ENCODE data around the gene COMT. TPM values are rescaled to one million over a fixed set of nuclear protein-coding genes. Genes with fewer than 3 reads are reported as not detected.

COMT gene
- total RNA-seq (10 to 100 TPM; 40.7 to 43.0 TPM), polyA plus RNA-seq (10 to 100 TPM; 92.1 to 97.2 (median 92.6) TPM), total RNA-seq (17.7 to 51.4 (median 34.9) reads per million in 6 experiments)

- Mint-ChIP-seq H3K4me1 (peaks cover 21 to 58% (median 42%) of the 10 kb centered on the region in 4 donors), H3K9me3 (peaks cover 2 to 17% (median 5%) of the 10 kb centered on the region in 9 donors), H3K27me3 (no peaks in the 10 kb centered on the region), H3K4me3 (peak within 1 kb of the TSS; percentile 89 to 98 (median 92)), H3K36me3 (peaks cover 12 to 15% (median 14%) of the 10 kb centered on the region in 3 donors), H3K27ac (peak within 1 kb of the TSS; percentile 91 to 98 (median 96))
- peak; percentile 43 to 85 (median 68) for DNase-seq
- ATAC-seq, result peak; percentile 90 to 91
- POLR2A ChIA-PET, result interaction anchor here (0.7 to 1.3 kb wide), 7 partner anchors 38 to 381 kb away, joined by 3 to 7 read pairs (median 3); partner anchors contain the start of gene TANGO2
These were observed at the start of gene COMT, which contains the start of gene TXNRD2 for GRCh38 chr22:19941365-19942082. Gene COMT (plus strand): TSS chr22:19941772. CDS start chr22:19962527, 20,755 bp downstream. Gene TXNRD2 (minus strand): TSS chr22:19941818. CDS start chr22:19941803, 15 bp downstream.

- ATAC-seq (peak; percentile 34 to 52), DNase-seq (peak; percentile 32 to 69 (median 50))
- H3K4me1 Mint-ChIP-seq, result peaks cover 36 to 92% (median 84%) of the 10 kb centered on the region in 4 donors
- peaks cover 0 to 2% (median 0%) of the 10 kb centered on the region in 3 donors for H3K36me3 Mint-ChIP-seq
- peak overlapping the region; percentile 78 to 91 (median 86) for H3K4me3 Mint-ChIP-seq
- POLR2A ChIA-PET, result interaction anchor here (0.6 to 6.7 kb wide), 24 partner anchors 9 to 461 kb away, joined by 3 to 120 read pairs (median 5); partner anchors contain the start of genes COMT, GNB1L, HIRA and RANBP1
- peak overlapping the region; percentile 96 to 100 (median 99) for H3K27ac Mint-ChIP-seq
- H3K27me3 Mint-ChIP-seq, result no peaks in the 10 kb centered on the region
- H3K9me3 Mint-ChIP-seq, result no peaks in the 10 kb centered on the region
These were observed 49.2 kb upstream of the COMT start for GRCh38 chr22:19892257-19892879.

- no peaks in the 10 kb centered on the region for H3K9me3 Mint-ChIP-seq
- H3K36me3 Mint-ChIP-seq, result peaks cover 0 to 2% (median 0%) of the 10 kb centered on the region in 3 donors
- H3K27me3 Mint-ChIP-seq, result no peaks in the 10 kb centered on the region
- DNase-seq, result no peak
- POLR2A ChIA-PET, result interaction anchor here (1.1 to 6.7 kb wide), 10 partner anchors 11 to 162 kb away, joined by 3 to 120 read pairs (median 5); partner anchors contain the start of genes GNB1L and RTL10
- H3K27ac Mint-ChIP-seq, result peak overlapping the region; percentile 96 to 100 (median 99)
- ATAC-seq, result no peak
- peak overlapping the region; percentile 34 to 91 (median 85) for H3K4me3 Mint-ChIP-seq
- peaks cover 34 to 90% (median 80%) of the 10 kb centered on the region in 4 donors for H3K4me1 Mint-ChIP-seq
These were observed 48.6 kb upstream of the COMT start for GRCh38 chr22:19892925-19893324.

GRCh38 chr22:19893363-19893762 lies 48.2 kb upstream of the COMT start:
- Mint-ChIP-seq H3K27ac (peak overlapping the region; percentile 96 to 100 (median 99)), H3K4me1 (peaks cover 34 to 85% (median 76%) of the 10 kb centered on the region in 4 donors), H3K9me3 (no peaks in the 10 kb centered on the region), H3K4me3 (peak overlapping the region in 5 of 10 donors; percentile 18 to 91 (median 84)), H3K27me3 (no peaks in the 10 kb centered on the region), H3K36me3 (peaks cover 0 to 2% (median 0%) of the 10 kb centered on the region in 3 donors)
- POLR2A ChIA-PET, result interaction anchor here (6.7 kb wide), 1 partner anchor 40 kb away, joined by 120 read pairs; the partner anchor contains the start of genes GNB1L and RTL10
- ATAC-seq (no peak), DNase-seq (no peak)

- Mint-ChIP-seq H3K4me3 (peak overlapping the region in 7 of 10 donors; percentile 33 to 70 (median 61)), H3K27ac (peak overlapping the region; percentile 66 to 100 (median 90))
- POLR2A ChIA-PET, result interaction anchor here (2.2 to 6.7 kb wide), 2 partner anchors 40 to 42 kb away, joined by 24 to 120 read pairs; partner anchors contain the start of genes GNB1L and RTL10
These were observed 46.3 kb upstream of the COMT start for GRCh38 chr22:19895160-19895849.

GRCh38 chr22:19896665-19897355 lies 44.8 kb upstream of the COMT start:
- peak; percentile 31 to 37 for ATAC-seq
- peaks cover 22 to 62% (median 54%) of the 10 kb centered on the region in 4 donors for H3K4me1 Mint-ChIP-seq

More at GRCh38 chr22:19895160-19895849, 46.3 kb upstream of the COMT start:
- ATAC-seq (no peak), DNase-seq (peak in 2 of 10 donors; percentile 28 to 33)
- H3K9me3 Mint-ChIP-seq, result no peaks in the 10 kb centered on the region
- H3K4me1 Mint-ChIP-seq, result peaks cover 30 to 76% (median 68%) of the 10 kb centered on the region in 4 donors
- no peaks in the 10 kb centered on the region for H3K27me3 Mint-ChIP-seq
- peaks cover 0 to 2% (median 2%) of the 10 kb centered on the region in 3 donors for H3K36me3 Mint-ChIP-seq

GRCh38 chr22:19897726-19898125 lies 43.8 kb upstream of the COMT start:
- Mint-ChIP-seq H3K4me1 (peaks cover 16 to 53% (median 45%) of the 10 kb centered on the region in 4 donors), H3K27me3 (no peaks in the 10 kb centered on the region), H3K36me3 (peaks cover 0 to 2% (median 2%) of the 10 kb centered on the region in 3 donors), H3K27ac (peak overlapping the region in 2 of 10 donors; percentile 21 to 98), H3K9me3 (no peaks in the 10 kb centered on the region), H3K4me3 (no peak overlapping the region)
- no peak for DNase-seq
- POLR2A ChIA-PET, result interaction anchor here (0.9 to 2.2 kb wide), 6 partner anchors 11 to 167 kb away, joined by 3 to 24 read pairs (median 8); partner anchors contain the start of genes COMT, GNB1L, RTL10 and TXNRD2
- ATAC-seq, result no peak

More at GRCh38 chr22:19896665-19897355, 44.8 kb upstream of the COMT start:
- H3K27me3 Mint-ChIP-seq, result no peaks in the 10 kb centered on the region
- peaks cover 0 to 2% (median 2%) of the 10 kb centered on the region in 3 donors for H3K36me3 Mint-ChIP-seq
- H3K4me3 Mint-ChIP-seq, result peak overlapping the region in 8 of 10 donors; percentile 19 to 69 (median 54)
- H3K9me3 Mint-ChIP-seq, result no peaks in the 10 kb centered on the region
- peak overlapping the region in 9 of 10 donors; percentile 66 to 100 (median 85) for H3K27ac Mint-ChIP-seq
- POLR2A ChIA-PET, result interaction anchor here (0.5 to 2.2 kb wide), 11 partner anchors 10 to 166 kb away, joined by 3 to 24 read pairs (median 3); partner anchors contain the start of genes COMT, GNB1L, RTL10 and TXNRD2
- peak in 7 of 10 donors; percentile 30 to 71 (median 43) for DNase-seq

- H3K4me1 Mint-ChIP-seq, result peaks cover 16 to 48% (median 41%) of the 10 kb centered on the region in 4 donors
- DNase-seq, result no peak
- H3K4me3 Mint-ChIP-seq, result no peak overlapping the region
- H3K9me3 Mint-ChIP-seq, result no peaks in the 10 kb centered on the region
- H3K36me3 Mint-ChIP-seq, result peaks cover 0 to 2% (median 2%) of the 10 kb centered on the region in 3 donors
- H3K27me3 Mint-ChIP-seq, result no peaks in the 10 kb centered on the region
- no peak for ATAC-seq
- no peak overlapping the region for H3K27ac Mint-ChIP-seq
- POLR2A ChIA-PET, result interaction anchor here (1.3 kb wide), 1 partner anchor 43 kb away, joined by 3 read pairs; the partner anchor contains the start of genes COMT and TXNRD2
These were observed 43.4 kb upstream of the COMT start for GRCh38 chr22:19898145-19898544.

- Mint-ChIP-seq H3K27me3 (no peaks in the 10 kb centered on the region), H3K9me3 (no peaks in the 10 kb centered on the region), H3K4me3 (peak overlapping the region in 1 of 10 donors; percentile 15), H3K27ac (peak overlapping the region in 1 of 10 donors; percentile 57), H3K4me1 (peaks cover 13 to 40% (median 34%) of the 10 kb centered on the region in 4 donors), H3K36me3 (peaks cover 0 to 2% (median 0%) of the 10 kb centered on the region in 3 donors)
- DNase-seq, result no peak
- no peak for ATAC-seq
- POLR2A ChIA-PET, result interaction anchor here (1.3 kb wide), 1 partner anchor 42 kb away, joined by 3 read pairs; the partner anchor contains the start of genes COMT and TXNRD2
These were observed 42.6 kb upstream of the COMT start for GRCh38 chr22:19898831-19899567.

- peaks cover 4 to 21% (median 17%) of the 10 kb centered on the region in 4 donors for H3K4me1 Mint-ChIP-seq
- H3K4me3 Mint-ChIP-seq, result no peak overlapping the region
- no peaks in the 10 kb centered on the region for H3K9me3 Mint-ChIP-seq
- H3K27me3 Mint-ChIP-seq, result no peaks in the 10 kb centered on the region
- peaks cover 0 to 4% (median 0%) of the 10 kb centered on the region in 3 donors for H3K36me3 Mint-ChIP-seq
- no peak for DNase-seq
- no peak for ATAC-seq
- POLR2A ChIA-PET, result interaction anchor here (0.6 to 2.7 kb wide), 6 partner anchors 9 to 144 kb away, joined by 3 to 14 read pairs (median 3); no protein-coding TSS in a partner anchor
- peak overlapping the region in 1 of 10 donors; percentile 46 for H3K27ac Mint-ChIP-seq
These were observed 40.7 kb upstream of the COMT start for GRCh38 chr22:19900707-19901436.

All from naive thymus-derived CD8-positive, alpha-beta T cell (primary cell).